ENCODE results near the gene CRYBA2.

Gene CRYBA2

DNA sequence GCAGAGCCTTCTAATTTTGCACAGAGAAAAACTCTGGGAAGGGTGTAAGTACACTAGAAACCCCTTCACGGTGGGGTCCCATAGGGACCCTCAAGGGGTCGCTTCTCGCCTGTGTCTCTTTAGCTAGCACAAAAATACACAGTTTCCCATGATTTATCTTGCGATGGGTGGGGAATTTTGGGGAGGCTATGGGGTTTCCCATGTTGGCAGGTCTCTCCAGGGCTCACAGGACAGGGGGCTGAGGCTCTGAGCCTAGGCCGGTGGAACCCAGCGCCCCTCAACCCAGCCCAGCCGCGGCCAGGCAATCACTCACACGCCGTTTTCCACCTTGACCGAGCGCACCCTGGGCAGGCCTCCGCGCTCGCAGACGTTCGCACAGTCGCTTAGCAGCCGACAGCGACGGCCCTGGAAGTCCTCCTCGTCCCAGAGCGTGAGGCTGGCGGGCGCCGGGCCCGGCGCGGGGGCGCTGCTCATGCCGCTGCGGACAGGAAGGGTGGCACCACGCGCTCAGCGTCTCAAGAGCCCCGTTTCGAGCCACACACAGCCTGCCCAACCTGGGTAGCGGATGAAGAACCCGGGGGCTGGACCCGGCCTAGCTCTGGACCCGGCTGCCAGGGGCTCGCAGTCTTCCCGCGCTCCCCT, 398 bp downstream of the CRYBA2 start:
- DNase-seq (ENCODE audit: low read depth) = no peak
- TF ChIP-seq, protein P1, sequence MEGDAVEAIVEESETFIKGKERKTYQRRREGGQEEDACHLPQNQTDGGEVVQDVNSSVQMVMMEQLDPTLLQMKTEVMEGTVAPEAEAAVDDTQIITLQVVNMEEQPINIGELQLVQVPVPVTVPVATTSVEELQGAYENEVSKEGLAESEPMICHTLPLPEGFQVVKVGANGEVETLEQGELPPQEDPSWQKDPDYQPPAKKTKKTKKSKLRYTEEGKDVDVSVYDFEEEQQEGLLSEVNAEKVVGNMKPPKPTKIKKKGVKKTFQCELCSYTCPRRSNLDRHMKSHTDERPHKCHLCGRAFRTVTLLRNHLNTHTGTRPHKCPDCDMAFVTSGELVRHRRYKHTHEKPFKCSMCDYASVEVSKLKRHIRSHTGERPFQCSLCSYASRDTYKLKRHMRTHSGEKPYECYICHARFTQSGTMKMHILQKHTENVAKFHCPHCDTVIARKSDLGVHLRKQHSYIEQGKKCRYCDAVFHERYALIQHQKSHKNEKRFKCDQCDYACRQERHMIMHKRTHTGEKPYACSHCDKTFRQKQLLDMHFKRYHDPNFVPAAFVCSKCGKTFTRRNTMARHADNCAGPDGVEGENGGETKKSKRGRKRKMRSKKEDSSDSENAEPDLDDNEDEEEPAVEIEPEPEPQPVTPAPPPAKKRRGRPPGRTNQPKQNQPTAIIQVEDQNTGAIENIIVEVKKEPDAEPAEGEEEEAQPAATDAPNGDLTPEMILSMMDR (conservative IDR thresholded peaks at IDR 0.05; ENCODE audit: low read length) = no peak
- no peak overlapping the region; the same call in 1 of the 2 replicates for H3K4me3 ChIP-seq (ENCODE audit: low read length)

DNA sequence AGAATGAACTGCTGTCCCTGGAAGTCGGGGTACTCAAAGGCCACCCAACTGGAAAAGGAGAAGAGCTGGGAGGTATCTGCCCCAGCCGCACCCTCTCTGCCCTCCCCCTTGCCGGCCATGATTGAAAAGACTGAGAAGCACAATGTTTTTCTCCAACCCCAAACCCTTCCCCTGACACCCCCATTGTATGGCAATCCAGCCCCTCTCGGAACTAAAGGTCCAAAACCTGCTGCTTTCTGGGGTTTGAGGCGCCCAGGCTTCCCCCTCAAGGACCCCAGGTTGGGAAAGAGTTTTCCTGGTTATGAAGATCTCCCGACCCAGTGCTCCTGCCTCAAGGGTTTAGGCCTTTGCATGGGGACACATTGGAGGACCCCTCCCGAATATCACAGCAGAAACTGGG, 1.0 kb downstream of the CRYBA2 start:
- TF ChIP-seq, protein P1 (conservative IDR thresholded peaks at IDR 0.05; ENCODE audit: low read length) = no peak
- no peak for DNase-seq (ENCODE audit: low read depth)
- no peak overlapping the region for H3K4me3 ChIP-seq (ENCODE audit: low read length)

DNA sequence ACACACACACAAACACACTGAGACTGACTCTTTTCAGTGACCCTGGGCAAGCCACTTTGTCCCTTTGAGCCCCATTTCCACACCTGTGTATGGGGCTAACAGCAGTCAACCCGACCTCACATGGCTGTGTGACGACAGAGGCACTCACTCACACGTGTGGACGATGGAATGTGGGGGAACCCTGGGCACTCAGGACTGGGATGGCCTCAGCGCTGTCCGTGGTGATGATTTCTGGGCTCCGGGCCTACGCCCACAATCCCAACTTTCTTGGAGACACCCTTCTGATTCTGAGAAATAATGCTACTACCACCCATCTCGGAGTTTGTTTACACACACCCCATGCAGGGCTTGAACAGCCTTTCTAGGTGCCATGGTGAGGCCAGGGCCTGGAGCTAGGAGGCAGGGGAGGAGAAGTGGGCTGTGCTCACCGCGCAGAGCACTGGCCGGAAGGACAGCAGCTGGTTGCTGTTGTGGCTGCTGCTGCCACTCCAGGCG, 1.5 kb downstream of the CRYBA2 start:
- no peak overlapping the region for H3K4me3 ChIP-seq (ENCODE audit: low read length)
- peak; percentile 29 for DNase-seq (ENCODE audit: low read depth)
- TF ChIP-seq, protein P1 (conservative IDR thresholded peaks at IDR 0.05; ENCODE audit: low read length) = no peak

DNA sequence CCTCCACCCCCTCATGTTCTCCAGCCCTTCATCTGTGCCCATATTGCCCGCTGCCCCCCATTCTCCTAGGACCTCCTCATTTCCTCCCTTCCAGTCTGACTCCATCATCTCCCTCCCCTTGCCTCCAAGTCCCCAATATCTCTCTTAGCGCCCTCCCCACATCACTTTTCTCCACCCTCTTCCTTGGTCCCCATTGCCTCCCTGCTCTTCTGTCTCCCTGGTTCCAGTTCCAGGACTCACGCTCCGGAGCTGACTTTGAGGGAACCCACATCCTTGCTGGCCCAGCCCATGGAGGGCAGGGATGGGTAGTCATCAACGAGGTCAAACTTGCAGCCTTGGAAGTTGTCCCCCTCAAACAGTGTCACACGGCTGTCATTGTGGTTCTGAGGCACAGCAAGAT, 2.6 kb downstream of the CRYBA2 start:
- TF ChIP-seq, protein P1 (conservative IDR thresholded peaks at IDR 0.05; ENCODE audit: low read length) = no peak
- DNase-seq (ENCODE audit: low read depth) = no peak
- H3K4me3 ChIP-seq (ENCODE audit: low read length) = no peak overlapping the region

DNA sequence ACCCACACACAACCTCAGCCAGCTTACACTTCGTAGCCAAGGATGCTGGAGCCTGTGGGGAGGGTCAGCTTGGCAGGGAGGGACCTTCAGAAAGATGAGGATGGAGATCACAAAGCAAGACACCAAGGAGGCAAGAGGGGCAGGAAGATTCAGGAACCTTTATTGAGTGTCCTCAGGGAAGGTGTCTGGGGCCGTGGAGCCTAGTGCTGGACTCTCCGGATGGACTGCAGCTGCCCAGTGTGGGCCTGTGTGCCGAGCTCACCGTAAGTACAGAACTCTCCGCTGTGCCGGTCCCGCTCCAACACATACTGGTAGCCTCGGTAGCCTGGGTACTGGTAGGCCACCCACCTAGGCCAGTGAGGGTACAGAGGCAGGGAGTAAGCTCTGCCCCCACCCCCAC, 3.2 kb downstream of the CRYBA2 start:
- no peak overlapping the region for H3K4me3 ChIP-seq (ENCODE audit: low read length)
- TF ChIP-seq, protein P1 (conservative IDR thresholded peaks at IDR 0.05; ENCODE audit: low read length) = no peak
- DNase-seq (ENCODE audit: low read depth) = no peak

DNA sequence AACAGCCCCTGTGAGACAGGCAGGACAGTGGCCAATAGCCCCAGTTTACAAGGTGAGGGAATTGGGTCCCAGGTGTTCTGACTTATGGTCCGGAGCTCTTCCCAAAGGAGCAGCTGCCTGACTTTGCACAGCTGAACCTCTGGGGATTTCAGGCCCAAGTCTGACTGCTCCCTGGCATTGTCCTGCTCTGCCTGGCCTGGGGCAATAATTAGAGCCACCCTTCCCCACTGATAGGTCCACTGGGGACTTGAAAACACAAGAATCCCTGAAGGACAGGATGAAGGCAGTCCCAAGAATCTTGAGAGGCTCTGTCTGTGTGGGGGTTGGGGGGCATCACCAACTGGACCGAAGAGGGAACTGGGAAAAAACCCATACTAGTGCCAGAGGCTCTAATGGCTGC, 4.6 kb downstream of the CRYBA2 start:
- TF ChIP-seq, protein P1 (conservative IDR thresholded peaks at IDR 0.05; ENCODE audit: low read length) = no peak
- H3K4me3 ChIP-seq (ENCODE audit: low read length) = no peak overlapping the region
- DNase-seq (ENCODE audit: low read depth) = no peak

DNA sequence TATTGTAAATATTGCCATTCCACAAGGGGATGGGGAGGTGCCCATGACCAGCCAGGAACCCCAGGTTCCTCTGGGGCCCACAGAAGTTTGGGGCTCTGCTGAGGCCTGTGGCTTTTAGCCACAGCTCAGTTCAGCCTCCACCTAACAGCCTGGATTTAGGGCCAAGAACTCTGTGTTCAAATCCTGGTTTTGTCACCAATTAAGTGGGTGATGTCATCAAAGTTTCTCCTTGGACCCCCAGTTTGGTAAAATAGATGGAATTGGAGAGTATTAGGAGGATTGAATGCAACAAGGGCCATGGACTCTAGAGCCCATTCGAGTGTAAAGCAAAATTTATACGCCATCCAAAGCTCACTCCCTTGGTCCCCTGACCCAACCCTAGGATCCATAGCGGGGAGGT, 5.1 kb downstream of the CRYBA2 start:
- DNase-seq (ENCODE audit: low read depth) = no peak
- no peak overlapping the region for H3K4me3 ChIP-seq (ENCODE audit: low read length)
- TF ChIP-seq, protein P1 (conservative IDR thresholded peaks at IDR 0.05; ENCODE audit: low read length) = no peak
